ENCODE results near the gene MYH15. TPM values are rescaled to one million over a fixed set of nuclear protein-coding genes. Genes with fewer than 3 reads are reported as not detected.

The MYH15 gene
- total and polyA plus RNA-seq, 2 of the 8 experiments (the other 6 are each of a cell fraction or from before 2014, with no cell fraction given): under 0.01 TPM; not detected in 1

DNA sequence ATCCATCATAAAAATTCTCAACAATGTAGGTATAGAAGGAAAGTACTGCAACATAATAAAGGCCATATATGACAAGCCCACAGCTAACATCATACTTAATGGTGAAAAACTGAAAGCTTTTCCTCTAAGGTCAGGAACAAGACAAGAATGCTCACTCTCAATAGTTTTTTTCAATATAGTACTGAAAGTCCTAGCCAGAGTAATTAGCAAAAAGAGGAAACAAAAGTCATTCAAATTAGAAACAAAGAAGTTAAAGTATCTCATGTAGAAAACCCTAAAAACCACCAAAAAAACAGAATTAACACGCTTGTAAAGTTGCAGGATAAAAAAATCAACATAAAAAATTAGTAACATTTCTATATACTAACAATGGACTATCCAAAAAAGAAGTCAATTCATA is 61.8 kb downstream of the MYH15 start (continued):
- TF ChIP-seq, protein P1, sequence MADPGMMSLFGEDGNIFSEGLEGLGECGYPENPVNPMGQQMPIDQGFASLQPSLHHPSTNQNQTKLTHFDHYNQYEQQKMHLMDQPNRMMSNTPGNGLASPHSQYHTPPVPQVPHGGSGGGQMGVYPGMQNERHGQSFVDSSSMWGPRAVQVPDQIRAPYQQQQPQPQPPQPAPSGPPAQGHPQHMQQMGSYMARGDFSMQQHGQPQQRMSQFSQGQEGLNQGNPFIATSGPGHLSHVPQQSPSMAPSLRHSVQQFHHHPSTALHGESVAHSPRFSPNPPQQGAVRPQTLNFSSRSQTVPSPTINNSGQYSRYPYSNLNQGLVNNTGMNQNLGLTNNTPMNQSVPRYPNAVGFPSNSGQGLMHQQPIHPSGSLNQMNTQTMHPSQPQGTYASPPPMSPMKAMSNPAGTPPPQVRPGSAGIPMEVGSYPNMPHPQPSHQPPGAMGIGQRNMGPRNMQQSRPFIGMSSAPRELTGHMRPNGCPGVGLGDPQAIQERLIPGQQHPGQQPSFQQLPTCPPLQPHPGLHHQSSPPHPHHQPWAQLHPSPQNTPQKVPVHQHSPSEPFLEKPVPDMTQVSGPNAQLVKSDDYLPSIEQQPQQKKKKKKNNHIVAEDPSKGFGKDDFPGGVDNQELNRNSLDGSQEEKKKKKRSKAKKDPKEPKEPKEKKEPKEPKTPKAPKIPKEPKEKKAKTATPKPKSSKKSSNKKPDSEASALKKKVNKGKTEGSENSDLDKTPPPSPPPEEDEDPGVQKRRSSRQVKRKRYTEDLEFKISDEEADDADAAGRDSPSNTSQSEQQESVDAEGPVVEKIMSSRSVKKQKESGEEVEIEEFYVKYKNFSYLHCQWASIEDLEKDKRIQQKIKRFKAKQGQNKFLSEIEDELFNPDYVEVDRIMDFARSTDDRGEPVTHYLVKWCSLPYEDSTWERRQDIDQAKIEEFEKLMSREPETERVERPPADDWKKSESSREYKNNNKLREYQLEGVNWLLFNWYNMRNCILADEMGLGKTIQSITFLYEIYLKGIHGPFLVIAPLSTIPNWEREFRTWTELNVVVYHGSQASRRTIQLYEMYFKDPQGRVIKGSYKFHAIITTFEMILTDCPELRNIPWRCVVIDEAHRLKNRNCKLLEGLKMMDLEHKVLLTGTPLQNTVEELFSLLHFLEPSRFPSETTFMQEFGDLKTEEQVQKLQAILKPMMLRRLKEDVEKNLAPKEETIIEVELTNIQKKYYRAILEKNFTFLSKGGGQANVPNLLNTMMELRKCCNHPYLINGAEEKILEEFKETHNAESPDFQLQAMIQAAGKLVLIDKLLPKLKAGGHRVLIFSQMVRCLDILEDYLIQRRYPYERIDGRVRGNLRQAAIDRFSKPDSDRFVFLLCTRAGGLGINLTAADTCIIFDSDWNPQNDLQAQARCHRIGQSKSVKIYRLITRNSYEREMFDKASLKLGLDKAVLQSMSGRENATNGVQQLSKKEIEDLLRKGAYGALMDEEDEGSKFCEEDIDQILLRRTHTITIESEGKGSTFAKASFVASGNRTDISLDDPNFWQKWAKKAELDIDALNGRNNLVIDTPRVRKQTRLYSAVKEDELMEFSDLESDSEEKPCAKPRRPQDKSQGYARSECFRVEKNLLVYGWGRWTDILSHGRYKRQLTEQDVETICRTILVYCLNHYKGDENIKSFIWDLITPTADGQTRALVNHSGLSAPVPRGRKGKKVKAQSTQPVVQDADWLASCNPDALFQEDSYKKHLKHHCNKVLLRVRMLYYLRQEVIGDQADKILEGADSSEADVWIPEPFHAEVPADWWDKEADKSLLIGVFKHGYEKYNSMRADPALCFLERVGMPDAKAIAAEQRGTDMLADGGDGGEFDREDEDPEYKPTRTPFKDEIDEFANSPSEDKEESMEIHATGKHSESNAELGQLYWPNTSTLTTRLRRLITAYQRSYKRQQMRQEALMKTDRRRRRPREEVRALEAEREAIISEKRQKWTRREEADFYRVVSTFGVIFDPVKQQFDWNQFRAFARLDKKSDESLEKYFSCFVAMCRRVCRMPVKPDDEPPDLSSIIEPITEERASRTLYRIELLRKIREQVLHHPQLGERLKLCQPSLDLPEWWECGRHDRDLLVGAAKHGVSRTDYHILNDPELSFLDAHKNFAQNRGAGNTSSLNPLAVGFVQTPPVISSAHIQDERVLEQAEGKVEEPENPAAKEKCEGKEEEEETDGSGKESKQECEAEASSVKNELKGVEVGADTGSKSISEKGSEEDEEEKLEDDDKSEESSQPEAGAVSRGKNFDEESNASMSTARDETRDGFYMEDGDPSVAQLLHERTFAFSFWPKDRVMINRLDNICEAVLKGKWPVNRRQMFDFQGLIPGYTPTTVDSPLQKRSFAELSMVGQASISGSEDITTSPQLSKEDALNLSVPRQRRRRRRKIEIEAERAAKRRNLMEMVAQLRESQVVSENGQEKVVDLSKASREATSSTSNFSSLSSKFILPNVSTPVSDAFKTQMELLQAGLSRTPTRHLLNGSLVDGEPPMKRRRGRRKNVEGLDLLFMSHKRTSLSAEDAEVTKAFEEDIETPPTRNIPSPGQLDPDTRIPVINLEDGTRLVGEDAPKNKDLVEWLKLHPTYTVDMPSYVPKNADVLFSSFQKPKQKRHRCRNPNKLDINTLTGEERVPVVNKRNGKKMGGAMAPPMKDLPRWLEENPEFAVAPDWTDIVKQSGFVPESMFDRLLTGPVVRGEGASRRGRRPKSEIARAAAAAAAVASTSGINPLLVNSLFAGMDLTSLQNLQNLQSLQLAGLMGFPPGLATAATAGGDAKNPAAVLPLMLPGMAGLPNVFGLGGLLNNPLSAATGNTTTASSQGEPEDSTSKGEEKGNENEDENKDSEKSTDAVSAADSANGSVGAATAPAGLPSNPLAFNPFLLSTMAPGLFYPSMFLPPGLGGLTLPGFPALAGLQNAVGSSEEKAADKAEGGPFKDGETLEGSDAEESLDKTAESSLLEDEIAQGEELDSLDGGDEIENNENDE (IDR thresholded peaks at IDR 0.05; ENCODE audit: insufficient replicate concordance, low read length): no peak
- no peak for TF ChIP-seq TBP (IDR thresholded peaks at IDR 0.05; ENCODE audit: low read depth, low read length)
